Cerebellar nuclear complex (tissue), 1 donor: Measurements from ENCODE around the gene CXXC1.
"Not testable (repeated sequence)": the region's sequence is repeated elsewhere in the genome, so short reads cannot be mapped to it uniquely, and the experiment has no call there.

Source experiments
- DNase-seq, 2 experiments: peaks; one replicate each; lab custom pipeline; 2025; lab: John Stamatoyannopoulos, UW

Gene CXXC1

GRCh38 chr18:50297621-50298442, 10.3 kb upstream of the CXXC1 start:
- DNase-seq: no peak

GRCh38 chr18:50293039-50293438, 5.5 kb upstream of the CXXC1 start:
- no peak for DNase-seq

- no peak for DNase-seq
Measured at GRCh38 chr18:50289108-50289443, 1.6 kb upstream of the CXXC1 start.

GRCh38 chr18:50288348-50289107, 1.0 kb upstream of the CXXC1 start:
- not testable (repeated sequence) for DNase-seq

- no peak for DNase-seq
Measured at GRCh38 chr18:50287028-50287440, 458 bp downstream of the CXXC1 start.

GRCh38 chr18:50286391-50287027, 983 bp downstream of the CXXC1 start:
- no peak for DNase-seq

- no peak for DNase-seq
Measured at GRCh38 chr18:50285631-50286321, 1.7 kb downstream of the CXXC1 start.

- no peak for DNase-seq
Measured at GRCh38 chr18:50285071-50285470, 2.4 kb downstream of the CXXC1 start.

- DNase-seq: no peak
Measured at GRCh38 chr18:50284255-50284885, 3.1 kb downstream of the CXXC1 start.

- DNase-seq: no peak
Measured at GRCh38 chr18:50283469-50284209, 3.9 kb downstream of the CXXC1 start.

GRCh38 chr18:50282521-50283335, 4.8 kb downstream of the CXXC1 start:
- DNase-seq: no peak

- DNase-seq: no peak
Measured at GRCh38 chr18:50281972-50282520, 5.4 kb downstream of the CXXC1 start.

- peak; percentile 88 to 97 for DNase-seq
Measured at GRCh38 chr18:50281295-50281971, 6.1 kb downstream of the CXXC1 start, which contains the start of gene MBD1. Gene MBD1 (minus strand): TSS chr18:50281523. CDS start chr18:50279992, 1,531 bp downstream.

- DNase-seq: no peak
Measured at GRCh38 chr18:50280707-50281294, 6.7 kb downstream of the CXXC1 start.

GRCh38 chr18:50279752-50280151, 7.7 kb downstream of the CXXC1 start:
- no peak for DNase-seq

GRCh38 chr18:50277942-50278341, 9.6 kb downstream of the CXXC1 start:
- no peak for DNase-seq

- no peak for DNase-seq
Measured at GRCh38 chr18:50276452-50276851, 11.0 kb downstream of the CXXC1 start.

GRCh38 chr18:50275503-50276036, 11.9 kb downstream of the CXXC1 start:
- no peak for DNase-seq
